Ovary (tissue), 9 donors: Measurements from ENCODE around the gene TULP4. TPM values are rescaled to one million over a fixed set of nuclear protein-coding genes. Genes with fewer than 3 reads are reported as not detected.

Experiments
- DNase-seq, 5 donors: peaks; one replicate each; pipeline ENCODE4 v3.0.0-alpha.2; 2019 to 2020
- H3K27ac ChIP-seq, 2 donors: fragments of 200-600 bp; one replicate each; pipeline versions ENCODE4 v1.5.1 to v1.8.0; 2019 to 2022
- H3K27me3 ChIP-seq: fragments of 200-600 bp; one replicate; pipeline ENCODE4 v1.8.0; 2022
- H3K36me3 ChIP-seq: fragments of 200-600 bp; sonication (generic); one replicate; pipeline ENCODE4 v1.5.1; 2019
- H3K4me1 ChIP-seq: one replicate; pipeline ENCODE4 v1.8.1; 2013; ENCODE audit warnings: mild to moderate bottlenecking, moderate library complexity; ENCODE audit not compliant: insufficient read depth
- H3K4me3 ChIP-seq: fragments of 200-600 bp; sonication (generic); one replicate; pipeline ENCODE4 v1.5.1; 2017
- H3K9me3 ChIP-seq, 2 donors: fragments of 200-600 bp in 1 of 2; sonication (generic) in 1 of 2; one replicate each; pipeline versions ENCODE4 v1.5.1 to v1.8.1; 2013 to 2019; ENCODE audit warnings: mild to moderate bottlenecking in 1 of 2, moderate library complexity in 1 of 2
- EP300 ChIP-seq: sonication (generic); formaldehyde crosslinking; IDR thresholded peaks from one replicate; pipeline ENCODE4 v1.6.1; 2017; ENCODE audit warnings: antibody characterized with exemption
- POLR2A ChIP-seq: fragments of 450-650 bp; IDR thresholded peaks from one replicate; pipeline ENCODE4 v1.6.1; 2017; ENCODE audit warnings: antibody characterized with exemption, mild to moderate bottlenecking, moderate library complexity
- WGBS, 3 donors: extraction: QIAGEN DNeasy Blood & Tissue Kit in 1 of 3; methylation state at CpG; one replicate each; pipeline versions ENCODE4 v1.1.5 to v1.1.7; 2013 to 2017; 5-methylcytosine and 5-hydroxymethylcytosine counted together
- intact Hi-C, 4 donors: fragments of 100-400 bp; cut with DNase I; formaldehyde crosslinking; loops; one replicate each; pipeline versions ENCODE4 v1.11.0 to v1.15.1; 2022 to 2023
- polyA plus RNA-seq, 2 donors: library from polyadenylated mRNA; stranded (reverse); fragments of 200-250 nt in 1 of 2; fragments of 350-450 nt in 1 of 2; fragmentation: Illumina TruSeq in 1 of 2; extraction: RNeasy Lipid Tissue Mini Kit (QIAGEN cat#74804) in 1 of 2; gene quantifications; one replicate each; pipeline ENCODE4 v1.2.3, GENCODE V29; 2013 to 2014
- small RNA-seq: library from RNA; depleted of rRNA; stranded (forward); fragments of <200 nt; gene quantifications from one replicate; pipeline ENCODE3, GENCODE V24; 2016
- total RNA-seq, 7 donors: library from RNA; depleted of rRNA in 2 of 7; stranded (reverse); fragments of >200 nt in 2 of 7; fragmentation: NEBNext Ultra II Directional in 3 of 7; extraction: Animal tissue kit (Norgen Biotek cat#: 25700) in 3 of 7; gene quantifications; one replicate each; pipeline versions ENCODE4 v1.1.0 to v1.2.4, GENCODE V29; 2016 to 2023
- TF ChIP-seq, protein P1 (sequence below), 3 donors: fragments of 450-650 bp in 2 of 3; fragments of 200-600 bp in 1 of 3; IDR thresholded peaks; one replicate each; pipeline versions ENCODE4 v1.5.1 to v1.8.0; 2016 to 2022; ENCODE audit warnings: antibody characterized with exemption in 3 of 3, mild to moderate bottlenecking in 1 of 3
- donor health status: DM: no; HTN: no; CAD: no; lungs with moderate emphysema.
- donor health status: DM: no; HTN: no; CAD: no.
- donor health status: Bipolar disorder and iron deficiency.
- donor health status: DM: yes; HTN: yes; CAD: no.
- donor health status: DM: no; HTN: no; CAD: no.
- donor health status: DM: yes; HTN: yes; CAD: no.

Gene TULP4
- total and polyA plus RNA-seq, 9 donors, result 7.5 to 152 (median 92.6) TPM

GRCh38 chr6:158559338-158559894 lies 247.2 kb downstream of the TULP4 start:
- no peaks in the 10 kb centered on the region for H3K9me3 ChIP-seq
- H3K36me3 ChIP-seq, result no peaks in the 10 kb centered on the region
- H3K27ac ChIP-seq, result peak overlapping the region; percentile 48 to 78
- peak overlapping the region; percentile 72 for H3K4me3 ChIP-seq
- DNase-seq, result no peak
- H3K4me1 ChIP-seq, result peaks cover 6% of the 10 kb centered on the region
- intact Hi-C loops, result no loop called here
- no peaks in the 10 kb centered on the region for H3K27me3 ChIP-seq
- TF ChIP-seq POLR2A (no peak), EP300 (no peak)
- TF ChIP-seq, protein P1, sequence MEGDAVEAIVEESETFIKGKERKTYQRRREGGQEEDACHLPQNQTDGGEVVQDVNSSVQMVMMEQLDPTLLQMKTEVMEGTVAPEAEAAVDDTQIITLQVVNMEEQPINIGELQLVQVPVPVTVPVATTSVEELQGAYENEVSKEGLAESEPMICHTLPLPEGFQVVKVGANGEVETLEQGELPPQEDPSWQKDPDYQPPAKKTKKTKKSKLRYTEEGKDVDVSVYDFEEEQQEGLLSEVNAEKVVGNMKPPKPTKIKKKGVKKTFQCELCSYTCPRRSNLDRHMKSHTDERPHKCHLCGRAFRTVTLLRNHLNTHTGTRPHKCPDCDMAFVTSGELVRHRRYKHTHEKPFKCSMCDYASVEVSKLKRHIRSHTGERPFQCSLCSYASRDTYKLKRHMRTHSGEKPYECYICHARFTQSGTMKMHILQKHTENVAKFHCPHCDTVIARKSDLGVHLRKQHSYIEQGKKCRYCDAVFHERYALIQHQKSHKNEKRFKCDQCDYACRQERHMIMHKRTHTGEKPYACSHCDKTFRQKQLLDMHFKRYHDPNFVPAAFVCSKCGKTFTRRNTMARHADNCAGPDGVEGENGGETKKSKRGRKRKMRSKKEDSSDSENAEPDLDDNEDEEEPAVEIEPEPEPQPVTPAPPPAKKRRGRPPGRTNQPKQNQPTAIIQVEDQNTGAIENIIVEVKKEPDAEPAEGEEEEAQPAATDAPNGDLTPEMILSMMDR (IDR thresholded peaks at IDR 0.05), result no peak
- WGBS, 3 donors, result 39 to 43% (median 42%) methylated on average over 14 of the region's 14 CpGs

DNA sequence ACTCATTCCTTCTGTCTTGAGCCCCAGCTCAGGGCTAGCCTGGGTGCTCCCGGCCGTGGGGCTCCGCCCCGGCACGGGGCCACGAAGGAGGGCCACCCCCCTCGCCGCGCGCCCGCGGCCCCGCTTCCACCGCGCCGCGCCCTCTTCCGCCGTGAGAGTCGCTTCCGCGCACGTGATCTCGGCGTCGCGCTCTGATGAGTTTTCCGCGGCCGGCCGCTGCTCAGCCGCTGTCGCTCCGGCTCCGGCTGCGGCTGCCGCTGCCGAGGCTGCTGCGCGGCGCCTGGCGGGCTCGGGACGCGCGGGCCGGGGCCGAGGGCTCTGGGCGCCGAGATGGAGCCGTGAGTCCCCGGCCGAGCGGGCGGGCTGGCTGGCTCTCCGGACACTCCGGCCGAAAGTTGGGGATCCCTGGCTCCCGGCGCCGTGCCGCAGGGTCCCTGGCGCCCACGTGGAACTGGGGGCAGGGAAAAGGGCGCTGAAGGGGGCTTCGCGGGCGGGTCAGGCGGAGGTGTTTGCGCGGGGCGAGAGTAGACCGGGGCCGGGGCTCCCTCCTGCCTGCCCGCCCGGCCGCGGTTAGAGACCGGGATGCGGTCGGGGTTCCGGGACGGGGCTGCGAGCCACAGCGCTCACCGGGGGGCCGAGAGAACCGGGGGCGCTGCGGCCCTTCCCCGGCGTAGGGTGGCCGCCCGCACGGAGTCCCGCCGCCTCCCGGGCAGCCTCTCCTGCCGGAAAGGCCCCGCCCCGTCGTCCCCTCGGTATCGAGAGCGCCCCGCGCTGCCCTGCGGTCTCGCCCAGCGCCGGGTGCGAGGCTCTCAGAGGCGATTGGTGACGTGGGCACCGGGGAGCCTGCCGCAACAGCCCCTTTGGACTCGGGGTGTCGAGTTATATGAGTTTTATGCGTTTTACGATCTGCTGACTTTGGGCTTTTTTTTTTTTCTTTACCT lies 247.9 kb downstream of the TULP4 start, which contains the start of gene TMEM181:
Gene TMEM181 (plus strand): TSS at position 197 of the 941 bp plus-strand sequence. CDS start 134 bp downstream, at position 331.
- DNase-seq, result peak; percentile 78 to 91 (median 85)
- H3K36me3 ChIP-seq, result no peaks in the 10 kb centered on the region
- no peaks in the 10 kb centered on the region for H3K27me3 ChIP-seq
- peak within 1 kb of the TSS; percentile 48 to 78 for H3K27ac ChIP-seq
- peaks cover 6% of the 10 kb centered on the region for H3K4me1 ChIP-seq
- 0 to 1% (median 0%) methylated on average over 50 to 119 of the region's 120 CpGs for WGBS, 3 donors
- TF ChIP-seq, protein P1 (IDR thresholded peaks at IDR 0.05), result peak in 2 of 3 donors; percentile 16 to 27
- TF ChIP-seq POLR2A, result peak; percentile 64
- TF ChIP-seq EP300, result no peak
- H3K9me3 ChIP-seq, result no peaks in the 10 kb centered on the region
- H3K4me3 ChIP-seq, result peak within 1 kb of the TSS; percentile 72
- intact Hi-C loops, result no loop called here

GRCh38 chr6:158560836-158561320 lies 248.6 kb downstream of the TULP4 start:
- intact Hi-C loops, result no loop called here
- no peaks in the 10 kb centered on the region for H3K27me3 ChIP-seq
- no peaks in the 10 kb centered on the region for H3K9me3 ChIP-seq
- WGBS, 3 donors, result 4 to 6% (median 5%) methylated on average over 19 of the region's 19 CpGs
- TF ChIP-seq, protein P1 (IDR thresholded peaks at IDR 0.05), result no peak
- no peak for TF ChIP-seq POLR2A
- TF ChIP-seq EP300, result no peak
- no peaks in the 10 kb centered on the region for H3K36me3 ChIP-seq
- DNase-seq, result peak in 2 of 5 donors; percentile 26 to 44
- H3K27ac ChIP-seq, result no peak overlapping the region
- H3K4me1 ChIP-seq, result peaks cover 6% of the 10 kb centered on the region
- H3K4me3 ChIP-seq, result peak overlapping the region; percentile 72

Small RNAs within 50 kb of the gene (small RNA-seq; reads per million reads assigned to genes)
- gene RN7SL173P, result not detected

Other genes starting within 250 kb of the TULP4 start
- gene SERAC1, start 144.2 kb upstream of the TULP4 start, total RNA-seq, result 10 to 100 TPM in 1 of 7 donors, 1 to 10 TPM in 6; 3.9 to 11.9 (median 6.3) TPM
- gene SERAC1, start 144.2 kb upstream of the TULP4 start, polyA plus RNA-seq, result 1 to 10 TPM; 3.7 to 9.0 TPM
- gene GTF2H5, start 144.1 kb upstream of the TULP4 start, total RNA-seq, result 10 to 100 TPM in 5 of 7 donors, 1 to 10 TPM in 2; 2.1 to 22.3 (median 18.0) TPM
- gene GTF2H5, start 144.1 kb upstream of the TULP4 start, polyA plus RNA-seq, result 10 to 100 TPM in 1 of 2 donors, 1 to 10 TPM in 1; 7.4 to 31.2 TPM
- 10 to 100 TPM in 6 of 7 donors, 1 to 10 TPM in 1; 7.9 to 18.1 (median 12.7) TPM for gene TMEM181, start 247.6 kb downstream of the TULP4 start, total RNA-seq
- 10 to 100 TPM in 1 of 2 donors, 1 to 10 TPM in 1; 7.3 to 21.9 TPM for gene TMEM181, start 247.6 kb downstream of the TULP4 start, polyA plus RNA-seq